OCI-LY7 (cell line): ENCODE results near the gene HEPHL1.

ENCODE experiments used
- CTCF ChIP-seq: fragments of 200-600 bp; sonication (generic); conservative IDR thresholded peaks from 2 replicates; pipeline ENCODE4 v1.5.1; 2014; ENCODE audit warnings: mild to moderate bottlenecking, antibody characterized with exemption, low read length, moderate library complexity, mixed read lengths
- EZH2phosphoT487 ChIP-seq: fragments of 200-600 bp; sonication (generic); IDR thresholded peaks from 2 replicates; pipeline ENCODE4 v1.6.1; 2018; ENCODE audit warnings: low read depth, borderline replicate concordance, mild to moderate bottlenecking, mixed run types, antibody characterized with exemption, low read length, moderate library complexity, mixed read lengths

GRCh38 chr11:94032066-94032465, 10.9 kb downstream of the HEPHL1 start:
- TF ChIP-seq CTCF (no peak), EZH2phosphoT487 (no peak)
